Sigmoid colon (tissue), 7 donors: Measurements from ENCODE around the gene WWTR1. TPM values are rescaled to one million over a fixed set of nuclear protein-coding genes. Genes with fewer than 3 reads are reported as not detected.
A peak's percentile ranks its signal among the peaks of the same experiment; 100 is the strongest.

Source experiments
- DNase-seq: peaks from one replicate; pipeline ENCODE4 v3.0.0-alpha.2; 2019
- H3K27ac ChIP-seq, 4 donors: fragments of 200-600 bp; sonication (generic); one replicate each; pipeline ENCODE4 v1.5.1; 2016 to 2019; ENCODE audit warnings: mild to moderate bottlenecking in 1 of 4
- H3K27me3 ChIP-seq, 3 donors: fragments of 200-600 bp; sonication (generic); one replicate each; pipeline ENCODE4 v1.5.1; 2019; ENCODE audit warnings: mild to moderate bottlenecking in 1 of 3
- H3K36me3 ChIP-seq, 4 donors: fragments of 200-600 bp; sonication (generic); one replicate each; pipeline ENCODE4 v1.5.1; 2016 to 2019
- H3K4me1 ChIP-seq, 4 donors: fragments of 200-600 bp; sonication (generic); one replicate each; pipeline ENCODE4 v1.5.1; 2017 to 2019
- H3K4me3 ChIP-seq, 4 donors: fragments of 200-600 bp; sonication (generic); one replicate each; pipeline ENCODE4 v1.5.1; 2017 to 2019; ENCODE audit warnings: mild to moderate bottlenecking in 2 of 4, moderate library complexity in 1 of 4
- H3K9me3 ChIP-seq, 4 donors: fragments of 200-600 bp in 3 of 4; sonication (generic) in 3 of 4; one replicate each; pipeline versions ENCODE4 v1.5.1 to v1.6.1; 2013 to 2019
- CTCF ChIP-seq, 4 experiments: fragments of 450-650 bp in 3 of 4; fragments of 200-600 bp in 1 of 4; IDR thresholded peaks; one replicate each; pipeline ENCODE4 v1.5.1; 2016 to 2019; ENCODE audit warnings: antibody characterized with exemption in 4 of 4, mild to moderate bottlenecking in 3 of 4, moderate library complexity in 2 of 4
- EP300 ChIP-seq, 4 donors: sonication (generic); formaldehyde crosslinking; IDR thresholded peaks; one replicate each; pipeline ENCODE4 v1.6.1; 2017; ENCODE audit warnings: antibody characterized with exemption in 4 of 4
- POLR2A ChIP-seq, 2 donors: fragments of 450-650 bp; IDR thresholded peaks; one replicate each; pipeline ENCODE4 v1.6.1; 2016; ENCODE audit warnings: antibody characterized with exemption in 2 of 2, mild to moderate bottlenecking in 2 of 2, moderate library complexity in 2 of 2
- POLR2AphosphoS5 ChIP-seq, 4 donors: sonication (generic); formaldehyde crosslinking; IDR thresholded peaks; one replicate each; pipeline ENCODE4 v1.6.1; 2017; ENCODE audit warnings: antibody characterized with exemption in 4 of 4
- WGBS, 2 donors: extraction: QIAGEN DNeasy Blood & Tissue Kit; methylation state at CpG; one replicate each; pipeline ENCODE4 v1.1.7; 2013; 5-methylcytosine and 5-hydroxymethylcytosine counted together
- intact Hi-C: fragments of 100-400 bp; cut with DNase I; formaldehyde crosslinking; loops from one replicate; pipeline ENCODE4 v1.15.1; 2023
- polyA plus RNA-seq, 3 donors: library from polyadenylated mRNA; stranded (reverse); fragments of 200-250 nt; gene quantifications; one replicate each; pipeline ENCODE4 v1.2.3, GENCODE V29; 2013
- total RNA-seq, 4 donors: library from RNA; depleted of rRNA; stranded (reverse); fragments of >200 nt; gene quantifications; one replicate each; pipeline ENCODE4 v1.1.0, GENCODE V29; 2016
- donor health status: healthy with polysubstance abuse.
- donor health status: Bipolar disorder and iron deficiency.
- donor health status: healthy.

The WWTR1 gene
- total and polyA plus RNA-seq, 7 donors: 7.9 to 340 (median 243) TPM

GRCh38 chr3:149657321-149657925 is 402 bp downstream of the WWTR1 start:
- H3K9me3 ChIP-seq: no peaks in the 10 kb centered on the region
- peaks cover 0 to 62% (median 55%) of the 10 kb centered on the region in 4 donors for H3K4me1 ChIP-seq
- H3K4me3 ChIP-seq: peak overlapping the region; percentile 57 to 81 (median 72)
- 1% methylated on average over 41 of the region's 41 CpGs for WGBS, 2 donors
- DNase-seq: no peak
- intact Hi-C loops: loop anchor here (5.0 to 10.0 kb wide), 5 partner anchors 60 to 703 kb away; partner anchors contain the start of gene RNF13
- peak overlapping the region; percentile 93 to 99 (median 98) for H3K27ac ChIP-seq
- peaks cover 0 to 12% (median 0%) of the 10 kb centered on the region in 4 donors for H3K36me3 ChIP-seq
- no peaks in the 10 kb centered on the region for H3K27me3 ChIP-seq
- no peak for TF ChIP-seq EP300 (IDR thresholded peaks at IDR 0.05)

GRCh38 chr3:149655826-149656574 is 1.8 kb downstream of the WWTR1 start:
- intact Hi-C loops: loop anchor here (5.0 to 10.0 kb wide), 5 partner anchors 61 to 701 kb away; partner anchors contain the start of gene RNF13
- Histone ChIP-seq H3K36me3 (peaks cover 0 to 15% (median 0%) of the 10 kb centered on the region in 4 donors), H3K4me3 (peak overlapping the region; percentile 57 to 81 (median 72)), H3K27me3 (no peaks in the 10 kb centered on the region), H3K4me1 (peaks cover 0 to 68% (median 63%) of the 10 kb centered on the region in 4 donors), H3K9me3 (no peaks in the 10 kb centered on the region), H3K27ac (peak overlapping the region; percentile 93 to 99 (median 98))
- no peak for TF ChIP-seq EP300 (IDR thresholded peaks at IDR 0.05)
- TF ChIP-seq POLR2A (IDR thresholded peaks at IDR 0.05): no peak
- WGBS, 2 donors: 45 to 58% methylated on average over 2 of the region's 2 CpGs
- DNase-seq: no peak

- Histone ChIP-seq H3K36me3 (peaks cover 0 to 24% (median 0%) of the 10 kb centered on the region in 4 donors), H3K4me1 (peaks cover 0 to 69% (median 63%) of the 10 kb centered on the region in 4 donors), H3K27me3 (no peaks in the 10 kb centered on the region), H3K27ac (peak overlapping the region; percentile 93 to 99 (median 98)), H3K9me3 (no peaks in the 10 kb centered on the region), H3K4me3 (peak overlapping the region; percentile 57 to 81 (median 72))
- TF ChIP-seq CTCF (IDR thresholded peaks at IDR 0.05) (no peak), EP300 (IDR thresholded peaks at IDR 0.05) (no peak), POLR2A (IDR thresholded peaks at IDR 0.05) (no peak), POLR2AphosphoS5 (IDR thresholded peaks at IDR 0.05) (no peak)
- intact Hi-C loops: loop anchor here (10.0 kb wide), 1 partner anchor 699 kb away; no protein-coding TSS in a partner anchor
- DNase-seq: no peak
Observed at GRCh38 chr3:149654188-149654601, 3.6 kb downstream of the WWTR1 start.

GRCh38 chr3:149653564-149653963 is 4.3 kb downstream of the WWTR1 start:
- peak overlapping the region; percentile 93 to 99 (median 98) for H3K27ac ChIP-seq
- peak overlapping the region in 2 of 4 donors; percentile 1 to 66 for H3K4me3 ChIP-seq
- peaks cover 0 to 69% (median 64%) of the 10 kb centered on the region in 4 donors for H3K4me1 ChIP-seq
- H3K27me3 ChIP-seq: no peaks in the 10 kb centered on the region
- 62 to 70% methylated on average over 2 of the region's 2 CpGs for WGBS, 2 donors
- TF ChIP-seq CTCF (IDR thresholded peaks at IDR 0.05): no peak
- no peak for TF ChIP-seq POLR2AphosphoS5 (IDR thresholded peaks at IDR 0.05)
- no peak for TF ChIP-seq POLR2A (IDR thresholded peaks at IDR 0.05)
- TF ChIP-seq EP300 (IDR thresholded peaks at IDR 0.05): no peak
- DNase-seq: no peak
- no peaks in the 10 kb centered on the region for H3K9me3 ChIP-seq
- peaks cover 0 to 24% (median 0%) of the 10 kb centered on the region in 4 donors for H3K36me3 ChIP-seq
- intact Hi-C loops: loop anchor here (10.0 kb wide), 1 partner anchor 699 kb away; no protein-coding TSS in a partner anchor

- peaks cover 0 to 73% (median 68%) of the 10 kb centered on the region in 4 donors for H3K4me1 ChIP-seq
- peak overlapping the region in 1 of 4 donors; percentile 66 for H3K4me3 ChIP-seq
- no peak for DNase-seq
- intact Hi-C loops: loop anchor here (10.0 kb wide), 1 partner anchor 698 kb away; no protein-coding TSS in a partner anchor
- peaks cover 0 to 24% (median 0%) of the 10 kb centered on the region in 4 donors for H3K36me3 ChIP-seq
- 99 to 100% methylated on average over 1 of the region's 1 CpG for WGBS, 2 donors
- H3K9me3 ChIP-seq: no peaks in the 10 kb centered on the region
- H3K27me3 ChIP-seq: no peaks in the 10 kb centered on the region
- peak overlapping the region in 3 of 4 donors; percentile 93 to 99 (median 97) for H3K27ac ChIP-seq
- no peak for TF ChIP-seq POLR2A (IDR thresholded peaks at IDR 0.05)
- TF ChIP-seq EP300 (IDR thresholded peaks at IDR 0.05): no peak
Observed at GRCh38 chr3:149653136-149653535, 4.7 kb downstream of the WWTR1 start.

GRCh38 chr3:149650828-149651227 is 7.0 kb downstream of the WWTR1 start:
- H3K27ac ChIP-seq: no peak overlapping the region
- no peaks in the 10 kb centered on the region for H3K9me3 ChIP-seq
- no peak for DNase-seq
- 77 to 95% methylated on average over 1 of the region's 1 CpG for WGBS, 2 donors
- TF ChIP-seq EP300 (IDR thresholded peaks at IDR 0.05): no peak
- peaks cover 0 to 91% (median 84%) of the 10 kb centered on the region in 4 donors for H3K4me1 ChIP-seq
- intact Hi-C loops: loop anchor here (10.0 kb wide), 1 partner anchor 696 kb away; no protein-coding TSS in a partner anchor
- H3K27me3 ChIP-seq: no peaks in the 10 kb centered on the region
- peaks cover 0 to 24% (median 0%) of the 10 kb centered on the region in 4 donors for H3K36me3 ChIP-seq
- H3K4me3 ChIP-seq: no peak overlapping the region
